HG03135 (cell line): ENCODE data around the gene RSRC1.
"Not testable (repeated sequence)": the region's sequence is repeated elsewhere in the genome, so short reads cannot be mapped to it uniquely, and the experiment has no call there.

Source experiments
- ATAC-seq: cut with Tn5 transposase; IDR thresholded peaks from one replicate; pipeline ENCODE4 v1.9.1; 2021; ENCODE audit warnings: mild to moderate bottlenecking, moderate library complexity; ENCODE audit not compliant: unreplicated experiment

The RSRC1 gene

GRCh38 chr3:158453865-158454264, 344.0 kb downstream of the RSRC1 start:
- no peak for ATAC-seq

- ATAC-seq = no peak
Measured at GRCh38 chr3:158455406-158455805, 345.5 kb downstream of the RSRC1 start.

GRCh38 chr3:158456114-158456513, 346.2 kb downstream of the RSRC1 start:
- ATAC-seq = no peak

GRCh38 chr3:158458464-158458863, 348.6 kb downstream of the RSRC1 start:
- no peak for ATAC-seq

- ATAC-seq = no peak
Measured at GRCh38 chr3:158460926-158461325, 351.0 kb downstream of the RSRC1 start.

GRCh38 chr3:158463556-158463955, 353.7 kb downstream of the RSRC1 start:
- ATAC-seq = no peak

- ATAC-seq = no peak
Measured at GRCh38 chr3:158465074-158465473, 355.2 kb downstream of the RSRC1 start.

GRCh38 chr3:158470944-158471638, 361.2 kb downstream of the RSRC1 start:
- no peak for ATAC-seq

- no peak for ATAC-seq
Measured at GRCh38 chr3:158471639-158472294, 361.9 kb downstream of the RSRC1 start.

GRCh38 chr3:158479051-158479450, 369.2 kb downstream of the RSRC1 start:
- no peak for ATAC-seq

- ATAC-seq = no peak
Measured at GRCh38 chr3:158483701-158484235, 373.9 kb downstream of the RSRC1 start.

GRCh38 chr3:158486200-158486599, 376.3 kb downstream of the RSRC1 start:
- no peak for ATAC-seq

GRCh38 chr3:158488670-158489069, 378.8 kb downstream of the RSRC1 start:
- no peak for ATAC-seq

GRCh38 chr3:158489181-158489580, 379.3 kb downstream of the RSRC1 start:
- no peak for ATAC-seq

- no peak for ATAC-seq
Measured at GRCh38 chr3:158491968-158492367, 382.1 kb downstream of the RSRC1 start.

GRCh38 chr3:158492685-158493084, 382.8 kb downstream of the RSRC1 start:
- ATAC-seq = no peak

- no peak for ATAC-seq
Measured at GRCh38 chr3:158493931-158494330, 384.0 kb downstream of the RSRC1 start.

GRCh38 chr3:158494673-158495072, 384.8 kb downstream of the RSRC1 start:
- ATAC-seq = no peak

GRCh38 chr3:158495398-158495902, 385.6 kb downstream of the RSRC1 start:
- not testable (repeated sequence) for ATAC-seq

- no peak for ATAC-seq
Measured at GRCh38 chr3:158505117-158505516, 395.2 kb downstream of the RSRC1 start.

GRCh38 chr3:158506456-158506855, 396.6 kb downstream of the RSRC1 start:
- no peak for ATAC-seq

- ATAC-seq = no peak
Measured at GRCh38 chr3:158508481-158508880, 398.6 kb downstream of the RSRC1 start.
